ENCODE results near the gene RPL35.

The RPL35 gene

DNA sequence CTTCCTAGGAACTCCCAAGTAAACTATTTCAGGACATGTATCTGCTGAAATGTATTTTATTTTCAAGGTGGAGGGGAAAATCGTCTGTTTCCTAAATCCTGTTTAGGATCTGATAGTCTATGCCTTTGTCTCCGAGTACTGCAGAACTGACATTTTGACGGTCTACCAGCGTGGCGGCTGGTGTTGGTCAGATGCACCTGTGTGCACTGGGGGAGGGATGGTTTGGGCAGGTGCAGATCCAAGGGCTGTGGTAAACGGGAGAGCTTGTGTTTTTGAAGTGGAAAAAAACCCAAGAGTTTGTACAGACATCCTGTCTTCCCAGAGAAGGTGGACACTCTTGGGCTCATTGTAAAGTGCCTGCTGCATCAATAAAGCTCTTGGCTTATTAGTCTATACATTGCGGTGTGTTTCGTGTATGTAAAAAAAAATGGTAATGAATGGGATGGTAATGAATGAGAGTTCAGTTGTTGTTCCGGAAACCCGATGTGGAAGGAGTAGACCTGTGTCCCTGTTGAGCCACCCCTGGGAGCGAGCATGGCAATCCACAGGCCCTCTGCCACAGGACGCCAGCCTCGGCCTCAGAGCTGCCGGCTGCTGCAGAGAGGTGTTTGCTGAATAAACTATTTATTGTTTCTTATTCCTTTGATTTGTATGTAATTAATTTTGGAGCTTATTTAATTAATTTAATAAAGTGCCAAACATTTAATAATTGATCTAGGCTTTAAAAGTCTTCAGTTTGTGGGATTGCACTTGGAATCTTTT is 15.4 kb upstream of the RPL35 start:
- TF ChIP-seq, protein P1, sequence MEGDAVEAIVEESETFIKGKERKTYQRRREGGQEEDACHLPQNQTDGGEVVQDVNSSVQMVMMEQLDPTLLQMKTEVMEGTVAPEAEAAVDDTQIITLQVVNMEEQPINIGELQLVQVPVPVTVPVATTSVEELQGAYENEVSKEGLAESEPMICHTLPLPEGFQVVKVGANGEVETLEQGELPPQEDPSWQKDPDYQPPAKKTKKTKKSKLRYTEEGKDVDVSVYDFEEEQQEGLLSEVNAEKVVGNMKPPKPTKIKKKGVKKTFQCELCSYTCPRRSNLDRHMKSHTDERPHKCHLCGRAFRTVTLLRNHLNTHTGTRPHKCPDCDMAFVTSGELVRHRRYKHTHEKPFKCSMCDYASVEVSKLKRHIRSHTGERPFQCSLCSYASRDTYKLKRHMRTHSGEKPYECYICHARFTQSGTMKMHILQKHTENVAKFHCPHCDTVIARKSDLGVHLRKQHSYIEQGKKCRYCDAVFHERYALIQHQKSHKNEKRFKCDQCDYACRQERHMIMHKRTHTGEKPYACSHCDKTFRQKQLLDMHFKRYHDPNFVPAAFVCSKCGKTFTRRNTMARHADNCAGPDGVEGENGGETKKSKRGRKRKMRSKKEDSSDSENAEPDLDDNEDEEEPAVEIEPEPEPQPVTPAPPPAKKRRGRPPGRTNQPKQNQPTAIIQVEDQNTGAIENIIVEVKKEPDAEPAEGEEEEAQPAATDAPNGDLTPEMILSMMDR (conservative IDR thresholded peaks at IDR 0.05; ENCODE audit: low read depth, low read length), result no peak
- no peak for DNase-seq (ENCODE audit: low read depth)
- H3K4me3 ChIP-seq (ENCODE audit: low read length), result no peak overlapping the region

DNA sequence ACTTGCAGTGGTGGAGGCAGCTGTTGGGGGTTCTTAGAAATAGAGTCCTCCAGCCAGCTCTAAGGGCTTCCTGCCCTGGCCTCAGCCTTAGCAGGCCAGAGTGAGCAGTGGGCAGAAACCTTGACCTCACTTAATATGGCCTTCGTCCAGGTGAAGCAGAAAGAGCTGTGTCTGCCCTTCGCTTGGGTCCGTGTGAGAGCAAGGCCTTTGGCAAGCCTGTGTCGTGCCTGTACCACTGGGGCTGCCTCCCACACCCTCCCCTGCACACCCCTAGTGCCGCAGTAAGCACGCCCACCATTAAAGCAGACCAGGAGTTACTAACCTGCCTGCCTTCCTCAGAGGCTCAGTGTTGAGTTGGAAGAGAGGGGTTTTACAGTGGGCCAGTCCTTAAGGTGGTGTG is 13.7 kb upstream of the RPL35 start:
- TF ChIP-seq, protein P1 (conservative IDR thresholded peaks at IDR 0.05; ENCODE audit: low read depth, low read length), result no peak
- DNase-seq (ENCODE audit: low read depth), result no peak
- no peak overlapping the region for H3K4me3 ChIP-seq (ENCODE audit: low read length)

DNA sequence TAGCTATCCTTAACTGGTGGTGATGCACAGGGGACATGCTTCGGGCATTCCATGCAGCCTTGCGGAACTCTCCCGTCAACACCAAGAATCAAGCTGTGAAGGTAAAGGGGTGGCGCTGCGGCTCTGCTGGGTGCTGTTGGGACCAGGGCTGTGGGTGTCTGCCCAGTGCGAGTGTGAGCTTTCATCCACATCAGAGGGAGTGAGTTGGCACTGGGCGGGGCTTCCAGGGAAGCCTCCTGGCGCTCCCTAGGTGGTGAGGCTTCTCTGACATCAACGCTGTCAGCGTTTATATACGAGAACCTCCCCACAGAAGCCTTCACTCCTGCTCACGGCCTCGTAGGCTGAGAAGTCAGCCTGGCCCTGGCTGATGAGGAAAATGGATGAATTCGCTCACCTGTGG is 11.9 kb upstream of the RPL35 start:
- TF ChIP-seq, protein P1 (conservative IDR thresholded peaks at IDR 0.05; ENCODE audit: low read depth, low read length), result no peak
- no peak for DNase-seq (ENCODE audit: low read depth)
- no peak overlapping the region for H3K4me3 ChIP-seq (ENCODE audit: low read length)

DNA sequence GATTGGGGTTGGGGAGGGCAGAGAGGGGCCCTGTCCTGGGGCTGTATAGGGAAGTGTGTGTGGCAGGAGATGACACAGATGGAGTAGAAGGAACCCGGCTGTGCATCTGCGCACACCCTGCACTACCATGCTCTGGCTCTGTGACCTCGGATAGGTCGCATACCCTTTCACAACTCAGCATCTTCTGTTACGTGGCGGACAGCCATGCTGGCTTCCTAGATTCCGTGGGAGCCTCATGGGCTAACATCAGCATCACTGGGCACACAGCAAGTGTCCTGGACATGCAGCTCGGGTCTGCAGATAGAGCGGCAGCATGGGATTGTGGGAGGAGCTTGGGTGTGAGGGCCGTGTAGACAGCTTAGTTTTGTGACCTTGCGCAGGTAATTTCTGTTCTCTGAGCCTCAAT is 9.4 kb upstream of the RPL35 start:
- TF ChIP-seq, protein P1 (conservative IDR thresholded peaks at IDR 0.05; ENCODE audit: low read depth, low read length), result no peak
- DNase-seq (ENCODE audit: low read depth), result no peak
- H3K4me3 ChIP-seq (ENCODE audit: low read length), result peak overlapping the region; percentile 89

DNA sequence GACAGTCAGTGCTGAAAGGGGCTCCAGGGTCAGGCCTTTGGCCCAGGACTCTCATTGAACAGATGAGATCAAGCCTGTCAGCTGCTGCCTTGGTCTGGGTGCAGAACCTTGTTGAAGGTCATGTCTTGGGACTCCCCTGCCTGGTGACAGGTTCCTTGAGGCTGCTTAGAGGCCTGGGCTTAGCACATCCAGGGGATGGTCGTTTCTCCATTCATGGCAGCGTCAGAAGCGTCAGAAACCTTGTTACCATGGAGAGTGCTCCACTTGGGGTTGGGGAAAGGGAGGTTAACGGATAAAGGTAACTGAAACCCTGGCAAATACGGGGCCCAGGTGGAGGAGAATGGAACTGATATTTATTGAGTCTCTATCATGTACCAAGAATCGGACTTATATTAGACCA is 9.0 kb upstream of the RPL35 start:
- TF ChIP-seq, protein P1 (conservative IDR thresholded peaks at IDR 0.05; ENCODE audit: low read depth, low read length), result no peak
- no peak for DNase-seq (ENCODE audit: low read depth)
- peak overlapping the region; percentile 89 for H3K4me3 ChIP-seq (ENCODE audit: low read length)

DNA sequence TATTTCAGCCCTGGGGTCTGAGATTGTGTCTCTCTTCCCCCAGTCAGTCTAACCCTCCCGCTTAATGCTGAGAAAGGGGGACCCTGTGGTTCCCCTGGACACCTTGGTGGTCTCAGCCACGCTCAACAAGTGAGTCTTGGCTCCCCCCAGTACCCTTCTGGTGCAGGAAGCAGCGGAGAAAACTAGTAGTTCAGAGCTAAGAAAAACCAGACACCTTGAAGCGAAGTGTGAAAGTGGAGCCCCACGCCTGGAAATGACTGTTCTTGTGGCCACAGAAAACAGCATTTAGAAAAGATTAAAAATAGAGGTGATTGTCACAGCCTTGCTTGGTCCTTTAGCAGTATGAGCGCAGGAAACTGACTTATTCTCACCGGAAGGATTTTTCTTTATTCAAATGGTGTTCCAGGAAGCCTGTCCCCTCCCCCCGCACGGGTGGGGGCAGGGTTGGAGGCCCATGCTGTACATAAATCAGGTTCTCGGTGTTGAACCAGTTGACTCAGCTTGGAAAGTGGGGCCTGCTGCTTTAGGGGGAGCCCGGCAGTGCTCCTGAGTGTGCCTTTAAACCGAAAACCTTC is 8.3 kb upstream of the RPL35 start:
- DNase-seq (ENCODE audit: low read depth), result no peak
- H3K4me3 ChIP-seq (ENCODE audit: low read length), result peak overlapping the region; percentile 89
- TF ChIP-seq, protein P1 (conservative IDR thresholded peaks at IDR 0.05; ENCODE audit: low read depth, low read length), result no peak

DNA sequence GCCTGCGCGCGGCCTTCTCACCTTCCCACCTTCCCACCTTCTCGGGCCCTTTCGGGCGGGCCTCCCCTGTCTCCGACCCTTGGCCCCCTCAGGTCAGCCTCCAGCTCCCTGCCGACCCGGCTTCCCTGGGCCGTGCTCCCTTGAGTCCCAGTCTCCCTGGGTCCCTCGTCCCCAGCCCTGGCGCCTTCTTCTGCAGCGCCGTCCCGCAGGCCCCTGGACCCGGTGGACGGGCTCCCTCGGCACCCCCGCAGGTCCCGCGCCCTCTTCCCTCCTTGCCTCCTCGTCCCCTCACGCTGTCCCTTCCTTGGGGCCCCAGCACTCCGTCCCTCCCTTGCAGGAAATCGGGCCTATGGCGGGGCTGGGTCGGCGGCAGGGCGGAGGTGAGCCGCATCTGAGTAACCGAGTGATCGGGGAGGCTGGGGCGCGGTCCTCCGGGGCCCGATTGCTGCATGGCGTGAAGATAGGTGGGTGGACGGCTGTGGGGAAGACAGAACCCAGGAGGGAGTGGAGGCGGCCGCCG is 7.8 kb upstream of the RPL35 start:
- H3K4me3 ChIP-seq (ENCODE audit: low read length), result peak overlapping the region; percentile 89
- DNase-seq (ENCODE audit: low read depth), result no peak
- TF ChIP-seq, protein P1 (conservative IDR thresholded peaks at IDR 0.05; ENCODE audit: low read depth, low read length), result no peak

All from retinal pigment epithelial cell (primary cell).